GM06990 (cell line): ENCODE results near the gene RTKN.
"Not testable (repeated sequence)": the region's sequence is repeated elsewhere in the genome, so short reads cannot be mapped to it uniquely, and the experiment has no call there.

Experiments
- DNase-seq: peaks from one replicate; pipeline ENCODE4 v3.0.0-alpha.2; 2011; ENCODE audit not compliant: insufficient read length; ENCODE audit errors: extremely low read depth
- H3K27me3 ChIP-seq: replicated peaks from 2 replicates; pipeline ENCODE4 v1.6.0; 2011; ENCODE audit warnings: low read length; ENCODE audit not compliant: control insufficient read depth, insufficient read depth
- H3K36me3 ChIP-seq: 2 replicates; pipeline ENCODE4 v1.5.1; 2011; ENCODE audit warnings: low read length; ENCODE audit not compliant: control insufficient read depth, insufficient read depth
- H3K4me3 ChIP-seq: replicated peaks from 2 replicates; pipeline ENCODE4 v1.5.1; 2011; ENCODE audit warnings: low read depth, mild to moderate bottlenecking, control low read depth, low read length
- TF ChIP-seq, protein P1 (sequence below): IDR thresholded peaks from 2 replicates; pipeline ENCODE4 v1.5.1; 2011; ENCODE audit warnings: low read length, control low read depth, mild to moderate bottlenecking, inconsistent platforms; ENCODE audit not compliant: insufficient read depth, poor library complexity, severe bottlenecking

RTKN gene

DNA sequence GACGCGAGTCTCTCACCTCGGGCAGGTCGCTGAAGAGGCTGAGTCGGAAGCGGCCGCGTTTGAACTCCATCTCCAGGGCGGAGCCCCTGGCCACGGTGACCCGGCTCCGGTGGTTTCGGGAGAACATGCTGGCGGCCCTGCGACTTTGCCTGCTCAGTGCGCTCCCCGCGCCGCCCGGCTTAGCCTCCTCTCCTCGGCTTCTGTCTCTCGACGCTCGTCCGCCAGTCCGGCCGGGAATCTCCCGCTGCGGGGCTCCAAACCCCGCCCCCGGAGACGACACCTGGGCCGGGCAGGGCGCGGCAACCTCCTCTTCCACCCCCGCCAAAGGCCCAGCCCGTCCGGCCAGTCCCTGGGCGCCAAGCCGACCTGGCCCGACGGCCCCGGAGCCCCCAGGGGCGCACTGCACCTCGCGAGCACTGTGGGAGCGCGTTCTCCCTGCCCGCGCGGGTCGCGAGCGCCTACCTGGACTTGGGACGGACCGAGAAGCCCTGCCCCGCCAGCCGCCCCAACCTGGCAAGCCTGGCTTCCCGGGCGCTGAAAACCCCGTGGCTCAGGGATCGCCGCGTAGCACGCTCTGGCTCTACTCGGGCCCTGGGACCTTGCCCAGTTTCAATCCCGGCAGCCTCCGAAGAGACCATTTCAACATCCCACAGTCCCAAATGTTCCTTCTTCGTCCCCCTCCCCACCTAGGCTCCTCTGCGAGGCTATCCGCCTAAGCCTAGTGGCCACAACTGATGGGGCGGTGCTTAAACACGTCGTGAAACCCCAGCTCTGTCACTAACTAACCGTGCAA, at the start of gene RTKN:
Gene RTKN (minus strand): TSS at position 248 of the 793 bp plus-strand sequence. CDS start 121 bp downstream, at position 127.
- DNase-seq: peak; percentile 70
- H3K36me3 ChIP-seq: no peaks in the 10 kb centered on the region
- H3K4me3 ChIP-seq: peak within 1 kb of the TSS; percentile 26
- TF ChIP-seq, protein P1, sequence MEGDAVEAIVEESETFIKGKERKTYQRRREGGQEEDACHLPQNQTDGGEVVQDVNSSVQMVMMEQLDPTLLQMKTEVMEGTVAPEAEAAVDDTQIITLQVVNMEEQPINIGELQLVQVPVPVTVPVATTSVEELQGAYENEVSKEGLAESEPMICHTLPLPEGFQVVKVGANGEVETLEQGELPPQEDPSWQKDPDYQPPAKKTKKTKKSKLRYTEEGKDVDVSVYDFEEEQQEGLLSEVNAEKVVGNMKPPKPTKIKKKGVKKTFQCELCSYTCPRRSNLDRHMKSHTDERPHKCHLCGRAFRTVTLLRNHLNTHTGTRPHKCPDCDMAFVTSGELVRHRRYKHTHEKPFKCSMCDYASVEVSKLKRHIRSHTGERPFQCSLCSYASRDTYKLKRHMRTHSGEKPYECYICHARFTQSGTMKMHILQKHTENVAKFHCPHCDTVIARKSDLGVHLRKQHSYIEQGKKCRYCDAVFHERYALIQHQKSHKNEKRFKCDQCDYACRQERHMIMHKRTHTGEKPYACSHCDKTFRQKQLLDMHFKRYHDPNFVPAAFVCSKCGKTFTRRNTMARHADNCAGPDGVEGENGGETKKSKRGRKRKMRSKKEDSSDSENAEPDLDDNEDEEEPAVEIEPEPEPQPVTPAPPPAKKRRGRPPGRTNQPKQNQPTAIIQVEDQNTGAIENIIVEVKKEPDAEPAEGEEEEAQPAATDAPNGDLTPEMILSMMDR: no peak
- H3K27me3 ChIP-seq: no peaks in the 10 kb centered on the region

DNA sequence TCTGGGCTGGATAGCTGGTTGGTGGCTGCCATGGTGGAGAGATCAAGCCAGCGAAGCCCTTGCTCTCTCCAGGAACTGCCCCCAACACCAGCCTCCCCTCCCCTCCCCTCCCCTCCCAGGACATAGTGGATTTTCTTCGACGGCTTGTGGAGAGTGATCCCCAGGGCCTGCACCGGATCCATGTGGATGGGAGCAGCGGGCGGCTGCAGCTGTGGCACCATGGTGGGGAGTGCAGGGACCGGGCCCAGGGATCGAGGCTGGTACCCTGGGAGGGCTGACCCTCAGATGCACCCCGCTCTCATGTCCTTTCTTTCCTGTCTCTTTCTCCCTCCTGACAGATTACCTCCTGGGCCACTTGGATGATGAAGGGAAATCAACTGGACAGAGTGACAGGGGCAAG, 48.2 kb upstream of the RTKN start:
- peaks cover 20% of the 10 kb centered on the region for H3K36me3 ChIP-seq
- TF ChIP-seq, protein P1: no peak
- DNase-seq: no peak
- H3K4me3 ChIP-seq: no peak overlapping the region
- no peaks in the 10 kb centered on the region for H3K27me3 ChIP-seq

DNA sequence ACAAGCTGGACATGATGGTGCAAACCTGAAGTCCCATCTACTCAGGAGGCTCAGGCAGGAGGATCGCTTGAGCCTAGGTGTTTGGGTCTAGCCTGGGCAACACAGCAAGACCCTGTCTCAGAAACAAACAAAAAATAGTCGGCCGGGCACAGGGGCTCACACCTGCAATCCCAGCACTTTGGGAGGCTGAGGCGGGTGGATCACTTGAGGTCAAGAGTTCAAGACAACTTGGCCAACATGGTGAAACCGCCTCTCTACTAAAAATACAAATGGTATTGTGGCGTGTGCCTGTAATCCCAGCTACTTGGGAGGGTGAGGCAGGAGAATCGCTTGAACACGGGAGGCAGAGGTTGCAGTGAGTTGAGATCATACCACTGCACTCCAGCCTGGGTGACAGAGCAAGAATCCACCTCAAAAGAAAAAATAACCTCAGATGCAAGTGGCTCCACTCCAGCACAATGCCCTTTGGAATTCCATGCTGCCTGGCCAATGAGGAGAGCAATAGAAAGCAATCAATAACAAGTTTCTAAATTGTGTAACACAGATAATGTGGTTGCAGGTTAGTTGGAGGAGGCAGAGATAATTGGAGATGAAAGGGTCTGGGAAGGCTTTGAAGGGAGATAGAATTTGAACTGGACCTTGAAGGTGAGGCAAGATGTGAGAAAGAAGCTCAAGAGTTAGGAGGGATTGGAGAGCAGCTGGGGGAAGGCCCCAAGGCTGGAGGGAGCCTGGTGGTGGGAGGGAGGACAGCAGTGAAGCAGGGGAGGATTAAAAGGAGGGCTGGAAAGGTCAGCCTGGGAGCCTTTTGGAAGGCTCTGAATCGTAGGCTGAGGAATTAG, 47.1 kb upstream of the RTKN start:
- TF ChIP-seq, protein P1: no peak
- no peak for DNase-seq
- Histone ChIP-seq H3K27me3 (no peaks in the 10 kb centered on the region), H3K36me3 (peaks cover 20% of the 10 kb centered on the region), H3K4me3 (no peak overlapping the region)

- H3K4me3 ChIP-seq: no peak overlapping the region
- DNase-seq: no peak
- peaks cover 5% of the 10 kb centered on the region for H3K36me3 ChIP-seq
- H3K27me3 ChIP-seq: no peaks in the 10 kb centered on the region
- TF ChIP-seq, protein P1: no peak
Measured at GRCh38 chr2:74486141-74486540, 44.4 kb upstream of the RTKN start.

- H3K36me3 ChIP-seq, H3K27me3 ChIP-seq, DNase-seq: not testable (repeated sequence)
- peak overlapping the region; percentile 94 for H3K4me3 ChIP-seq
Measured at GRCh38 chr2:74483675-74484164, 42.0 kb upstream of the RTKN start.
